ENCODE data around the gene DMPK.
"Not testable (repeated sequence)": the region's sequence is repeated elsewhere in the genome, so short reads cannot be mapped to it uniquely, and the experiment has no call there.

The DMPK gene

GRCh38 chr19:45745606-45746005 lies 36.7 kb downstream of the DMPK start:
- no peak overlapping the region for H3K4me3 ChIP-seq (ENCODE audit: low read depth, low read length)
- TF ChIP-seq, protein P1, sequence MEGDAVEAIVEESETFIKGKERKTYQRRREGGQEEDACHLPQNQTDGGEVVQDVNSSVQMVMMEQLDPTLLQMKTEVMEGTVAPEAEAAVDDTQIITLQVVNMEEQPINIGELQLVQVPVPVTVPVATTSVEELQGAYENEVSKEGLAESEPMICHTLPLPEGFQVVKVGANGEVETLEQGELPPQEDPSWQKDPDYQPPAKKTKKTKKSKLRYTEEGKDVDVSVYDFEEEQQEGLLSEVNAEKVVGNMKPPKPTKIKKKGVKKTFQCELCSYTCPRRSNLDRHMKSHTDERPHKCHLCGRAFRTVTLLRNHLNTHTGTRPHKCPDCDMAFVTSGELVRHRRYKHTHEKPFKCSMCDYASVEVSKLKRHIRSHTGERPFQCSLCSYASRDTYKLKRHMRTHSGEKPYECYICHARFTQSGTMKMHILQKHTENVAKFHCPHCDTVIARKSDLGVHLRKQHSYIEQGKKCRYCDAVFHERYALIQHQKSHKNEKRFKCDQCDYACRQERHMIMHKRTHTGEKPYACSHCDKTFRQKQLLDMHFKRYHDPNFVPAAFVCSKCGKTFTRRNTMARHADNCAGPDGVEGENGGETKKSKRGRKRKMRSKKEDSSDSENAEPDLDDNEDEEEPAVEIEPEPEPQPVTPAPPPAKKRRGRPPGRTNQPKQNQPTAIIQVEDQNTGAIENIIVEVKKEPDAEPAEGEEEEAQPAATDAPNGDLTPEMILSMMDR (IDR thresholded peaks at IDR 0.05; ENCODE audit: insufficient read depth, low read depth, low read length, missing control alignments) = no peak
- DNase-seq (ENCODE audit: low read depth) = no peak

- TF ChIP-seq, protein P1 (IDR thresholded peaks at IDR 0.05; ENCODE audit: insufficient read depth, low read depth, low read length, missing control alignments) = no peak
- no peak overlapping the region for H3K4me3 ChIP-seq (ENCODE audit: low read depth, low read length)
- DNase-seq (ENCODE audit: low read depth) = no peak
These were observed 39.3 kb downstream of the DMPK start for GRCh38 chr19:45742969-45743368.

DNA sequence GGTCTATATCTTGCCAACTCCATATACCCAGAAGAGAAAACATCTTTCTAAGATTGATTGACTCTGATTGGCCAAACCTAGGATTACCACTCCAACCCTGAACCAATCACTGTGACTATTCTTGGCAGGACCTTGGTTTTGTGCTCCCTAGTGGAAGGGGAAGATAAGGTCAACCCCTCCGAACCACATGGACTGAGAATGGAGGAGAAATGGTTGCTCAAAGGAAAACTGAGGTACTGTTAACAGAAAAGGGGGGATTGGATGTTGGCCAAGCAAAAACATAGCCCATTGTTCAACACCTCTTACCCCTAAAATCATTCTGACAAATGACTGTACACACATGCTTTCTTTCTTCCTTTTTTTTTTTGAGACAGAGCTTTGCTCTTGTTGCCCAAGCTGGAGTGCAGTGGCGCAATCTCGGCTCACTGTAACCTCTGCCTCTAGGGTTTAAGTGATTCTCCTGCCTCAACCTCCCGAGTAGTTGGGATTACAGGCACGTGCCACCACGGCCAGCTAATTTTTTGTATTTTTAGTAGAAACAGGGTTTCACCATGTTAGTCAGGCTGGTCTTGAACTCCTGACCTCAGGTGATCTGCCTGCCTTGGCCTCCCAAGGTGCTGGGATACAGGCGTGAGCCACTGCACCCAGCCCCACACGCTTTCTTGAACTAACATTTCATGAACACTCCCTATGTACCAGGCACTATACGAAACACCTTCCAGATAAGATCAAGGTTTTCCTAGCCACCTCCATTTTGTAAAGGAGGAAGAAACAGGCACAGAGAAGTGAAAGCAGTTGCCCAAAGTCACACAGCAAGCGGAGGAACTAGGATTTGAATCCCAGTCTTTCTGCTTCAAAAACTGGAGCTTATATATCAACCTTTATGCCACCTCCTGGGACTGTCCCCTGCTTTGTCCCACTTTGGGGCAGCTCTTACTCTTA lies 42.5 kb downstream of the DMPK start:
- TF ChIP-seq, protein P1 (IDR thresholded peaks at IDR 0.05; ENCODE audit: insufficient read depth, low read depth, low read length, missing control alignments) = no peak
- DNase-seq (ENCODE audit: low read depth) = peak; percentile 65
- H3K4me3 ChIP-seq (ENCODE audit: low read depth, low read length) = no peak overlapping the region

DNA sequence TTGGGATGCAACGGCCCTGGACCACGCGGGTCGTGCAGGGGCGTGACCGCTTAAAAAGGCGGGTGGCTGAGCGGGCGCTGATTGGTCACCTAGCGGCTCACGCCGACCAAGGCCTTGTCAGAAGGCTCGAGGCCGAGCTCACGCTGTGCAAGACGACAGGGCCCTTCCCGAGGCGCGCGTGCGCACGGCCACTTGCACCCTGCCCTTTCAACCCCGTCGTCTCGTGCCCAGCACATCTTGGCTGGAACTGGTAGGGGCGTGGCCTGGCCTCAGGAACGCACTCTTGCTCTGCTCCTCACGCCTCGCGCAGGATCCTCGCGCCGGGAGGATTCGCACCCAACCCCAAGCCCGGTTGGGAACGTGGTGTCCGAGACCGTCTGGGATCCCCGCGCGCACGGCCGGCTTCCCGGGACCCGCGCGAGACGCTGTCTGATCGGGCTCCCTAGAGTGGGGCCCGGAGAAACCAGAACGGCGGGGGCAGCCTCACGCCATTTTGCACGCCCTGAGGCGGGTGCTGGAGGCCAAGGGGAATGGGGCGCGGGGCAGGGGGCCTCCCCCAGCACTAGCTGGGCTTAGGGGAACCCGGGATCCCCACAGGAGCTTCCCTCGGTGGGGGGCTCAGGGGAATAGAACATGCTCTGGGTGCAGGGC lies 49.0 kb downstream of the DMPK start, which contains the start of gene MEIOSIN:
Gene MEIOSIN, plus strand, starts transcription at position 280 of the 651 bp plus-strand sequence. CDS start 1,938 bp downstream, outside the sequence.
- H3K4me3 ChIP-seq (ENCODE audit: low read depth, low read length) = no peak within 1 kb of the TSS
- no peak for DNase-seq (ENCODE audit: low read depth)
- TF ChIP-seq, protein P1 (IDR thresholded peaks at IDR 0.05; ENCODE audit: insufficient read depth, low read depth, low read length, missing control alignments) = no peak

DNA sequence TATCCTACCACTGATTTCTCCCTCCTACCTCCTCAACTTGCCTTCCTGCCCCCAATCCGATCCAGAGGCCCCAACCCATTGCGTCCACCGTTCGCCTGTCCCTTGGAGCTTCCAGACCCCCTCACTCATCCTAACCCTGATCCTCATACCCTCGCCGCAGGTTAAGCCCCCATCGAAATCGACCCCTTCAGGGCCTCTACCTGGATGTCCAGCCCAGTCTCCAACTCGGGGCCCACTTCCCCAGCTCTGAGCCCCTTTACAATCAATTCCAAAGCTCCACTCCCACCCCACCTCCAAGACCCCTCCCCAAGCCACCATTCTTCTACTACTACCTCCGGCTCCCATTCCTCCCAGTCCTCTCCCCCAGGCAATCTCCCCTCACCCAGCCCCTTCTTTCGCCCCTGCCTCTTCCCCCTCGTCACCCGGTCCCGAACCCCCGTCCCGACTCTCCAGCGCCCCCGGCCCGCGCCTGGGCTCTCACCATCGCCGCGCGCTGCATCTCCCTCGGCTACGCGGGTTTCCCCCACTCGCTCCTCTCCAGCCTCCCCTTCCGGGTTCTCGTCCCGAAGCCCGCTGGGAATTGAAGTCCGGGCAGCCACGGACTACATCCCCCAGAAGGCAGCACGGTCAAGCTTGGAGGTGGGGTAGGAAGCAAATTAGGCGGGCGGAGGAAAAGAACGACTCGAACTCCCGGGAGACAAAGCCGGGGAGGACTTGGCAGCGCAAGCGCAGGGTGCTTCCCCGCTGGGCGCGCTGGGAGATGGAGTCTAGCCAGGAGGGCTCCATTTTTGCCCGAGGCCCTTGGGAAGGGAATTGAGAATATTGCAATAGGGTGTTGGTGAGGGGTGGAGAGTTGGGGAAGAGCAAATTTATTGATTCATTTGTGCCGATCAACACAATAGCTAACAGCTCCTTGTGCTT lies 51.7 kb downstream of the DMPK start, which contains the start of gene FBXO46:
Gene FBXO46, minus strand, starts transcription at position 529 of the 921 bp plus-strand sequence. CDS start 17,401 bp downstream, outside the sequence.
- DNase-seq (ENCODE audit: low read depth) = peak; percentile 99
- peak within 1 kb of the TSS; percentile 94 for H3K4me3 ChIP-seq (ENCODE audit: low read depth, low read length)
- TF ChIP-seq, protein P1 (IDR thresholded peaks at IDR 0.05; ENCODE audit: insufficient read depth, low read depth, low read length, missing control alignments) = peak; percentile 22

- TF ChIP-seq, protein P1 (IDR thresholded peaks at IDR 0.05; ENCODE audit: insufficient read depth, low read depth, low read length, missing control alignments) = no peak
- peak; percentile 45 for DNase-seq (ENCODE audit: low read depth)
- H3K4me3 ChIP-seq (ENCODE audit: low read depth, low read length) = peak overlapping the region; percentile 94
These were observed 52.4 kb downstream of the DMPK start for GRCh38 chr19:45729800-45730290.

DNA sequence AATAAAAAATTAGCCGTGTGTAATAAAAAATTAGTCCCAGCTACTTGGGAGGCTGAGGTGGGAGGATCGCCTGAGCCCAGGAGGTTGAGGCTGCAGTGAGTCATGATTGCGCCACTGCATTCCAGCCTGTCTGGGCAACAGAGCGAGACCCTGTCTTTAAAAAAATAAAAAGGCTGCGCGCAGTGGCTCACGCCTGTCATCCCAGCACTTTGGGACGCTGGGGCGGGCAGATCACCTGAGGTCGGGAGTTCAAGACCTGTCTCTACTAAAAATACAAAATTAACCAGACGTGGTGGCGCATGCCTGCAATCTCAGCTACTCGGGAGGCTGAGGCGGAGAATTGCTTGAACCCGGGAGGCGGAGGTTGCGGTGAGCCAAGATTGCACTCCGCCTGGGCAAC lies 53.6 kb downstream of the DMPK start:
- not testable (repeated sequence) for DNase-seq (ENCODE audit: low read depth); H3K4me3 ChIP-seq (ENCODE audit: low read depth, low read length)

DNA sequence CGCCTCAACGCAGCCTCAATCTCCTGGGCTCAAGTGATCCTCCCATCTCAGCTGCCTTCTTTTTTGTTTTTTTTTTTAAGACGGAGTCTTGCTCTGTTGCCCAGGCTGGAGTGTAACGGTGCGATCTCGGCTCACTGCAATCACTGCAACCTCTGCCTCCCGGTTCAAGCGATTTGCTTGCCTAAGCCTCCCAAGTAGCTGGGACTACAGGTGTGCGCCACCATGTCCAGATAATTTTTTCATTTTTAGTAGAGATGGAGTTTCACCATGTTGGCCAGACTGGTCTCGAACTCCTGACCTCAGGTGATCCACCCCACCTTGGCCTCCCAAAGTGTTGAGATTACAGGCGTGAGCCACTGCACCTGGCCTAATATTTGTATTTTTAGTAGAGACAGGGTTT lies 62.2 kb downstream of the DMPK start:
- not testable (repeated sequence) for H3K4me3 ChIP-seq (ENCODE audit: low read depth, low read length)

More for the DNA sequence above, 62.2 kb downstream of the DMPK start:
- not testable (repeated sequence) for DNase-seq (ENCODE audit: low read depth)

Data from GM12865 (cell line).